Measurements from ENCODE around the gene SRCAP. TPM values are rescaled to one million over a fixed set of nuclear protein-coding genes. Genes with fewer than 3 reads are reported as not detected.

Gene SRCAP
- total RNA-seq, 2 donors from 2014 or later: 42.8 to 79.0 TPM

- TF ChIP-seq POLR2AphosphoS5 (IDR thresholded peaks at IDR 0.05) (no peak), CTCF (IDR thresholded peaks at IDR 0.05) (no peak), POLR2A (IDR thresholded peaks at IDR 0.05) (no peak)
- H3K36me3 ChIP-seq: peaks cover 22 to 24% of the 10 kb centered on the region in 2 donors
- peaks cover 16% of the 10 kb centered on the region for H3K4me1 ChIP-seq (replicated peaks)
- H3K4me3 ChIP-seq: peak overlapping the region; percentile 56 to 80
- H3K27ac ChIP-seq: peak overlapping the region; percentile 86 to 92
- 61% methylated on average over 15 of the region's 15 CpGs for WGBS
- no peak for DNase-seq (ENCODE audit: low spot score)
- no peaks in the 10 kb centered on the region for H3K9me3 ChIP-seq
- H3K27me3 ChIP-seq (replicated peaks; ENCODE audit: insufficient read depth): no peaks in the 10 kb centered on the region
- intact Hi-C loops (cut with DNase I): no loop called here
These were observed 64.2 kb downstream of the SRCAP start for GRCh38 chr16:30762991-30763725.

- WGBS: 90% methylated on average over 11 of the region's 11 CpGs
- Histone ChIP-seq H3K4me3 (no peak overlapping the region), H3K27ac (no peak overlapping the region), H3K4me1 (replicated peaks) (peaks cover 16% of the 10 kb centered on the region), H3K9me3 (no peaks in the 10 kb centered on the region), H3K36me3 (peaks cover 27 to 33% of the 10 kb centered on the region in 2 donors), H3K27me3 (replicated peaks; ENCODE audit: insufficient read depth) (no peaks in the 10 kb centered on the region)
- intact Hi-C loops (cut with DNase I): no loop called here
- TF ChIP-seq CTCF (IDR thresholded peaks at IDR 0.05): no peak
- no peak for TF ChIP-seq POLR2AphosphoS5 (IDR thresholded peaks at IDR 0.05)
- TF ChIP-seq POLR2A (IDR thresholded peaks at IDR 0.05): no peak
- no peak for DNase-seq (ENCODE audit: low spot score)
These were observed 65.1 kb downstream of the SRCAP start for GRCh38 chr16:30764086-30764485.

DNA sequence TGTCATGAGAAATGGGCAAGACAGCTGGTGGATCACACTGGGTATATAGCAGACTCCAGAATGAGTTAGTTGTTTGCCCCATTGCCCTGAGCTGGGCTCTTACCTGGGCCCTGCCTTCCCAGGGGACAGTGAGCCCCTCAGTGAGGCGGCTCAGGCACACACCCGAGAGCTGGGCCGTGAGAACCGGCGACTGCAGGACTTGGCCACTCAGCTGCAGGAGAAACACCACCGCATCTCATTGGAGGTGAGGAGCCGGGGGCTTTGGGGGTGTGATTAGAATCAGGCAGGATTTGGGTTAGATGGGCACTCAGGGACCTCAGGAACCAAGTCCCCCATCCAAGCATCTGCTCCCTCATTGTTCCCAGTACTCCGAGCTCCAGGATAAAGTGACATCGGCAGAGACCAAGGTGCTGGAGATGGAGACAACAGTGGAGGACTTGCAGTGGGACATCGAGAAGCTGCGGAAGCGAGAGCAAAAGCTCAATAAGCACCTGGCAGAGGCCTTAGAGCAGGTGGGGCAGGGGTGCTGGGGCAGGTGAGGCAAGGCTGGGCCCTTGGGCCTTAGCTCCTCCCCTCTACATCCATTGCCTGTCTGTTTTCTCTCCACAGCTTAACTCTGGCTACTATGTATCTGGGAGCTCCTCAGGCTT is 66.0 kb downstream of the SRCAP start:
- Histone ChIP-seq H3K36me3 (peaks cover 32 to 39% of the 10 kb centered on the region in 2 donors), H3K27ac (no peak overlapping the region), H3K9me3 (no peaks in the 10 kb centered on the region), H3K4me3 (no peak overlapping the region), H3K4me1 (replicated peaks) (peaks cover 16% of the 10 kb centered on the region), H3K27me3 (replicated peaks; ENCODE audit: insufficient read depth) (no peaks in the 10 kb centered on the region)
- intact Hi-C loops (cut with DNase I): no loop called here
- 92% methylated on average over 12 of the region's 12 CpGs for WGBS
- TF ChIP-seq POLR2A (IDR thresholded peaks at IDR 0.05): no peak
- TF ChIP-seq POLR2AphosphoS5 (IDR thresholded peaks at IDR 0.05): no peak
- TF ChIP-seq CTCF (IDR thresholded peaks at IDR 0.05): no peak
- no peak for DNase-seq (ENCODE audit: low spot score)

- H3K27me3 ChIP-seq (replicated peaks; ENCODE audit: insufficient read depth): no peaks in the 10 kb centered on the region
- H3K27ac ChIP-seq: no peak overlapping the region
- no peak for TF ChIP-seq POLR2A (IDR thresholded peaks at IDR 0.05)
- no peak for TF ChIP-seq CTCF (IDR thresholded peaks at IDR 0.05)
- TF ChIP-seq POLR2AphosphoS5 (IDR thresholded peaks at IDR 0.05): no peak
- no peaks in the 10 kb centered on the region for H3K9me3 ChIP-seq
- peaks cover 12% of the 10 kb centered on the region for H3K4me1 ChIP-seq (replicated peaks)
- WGBS: 88% methylated on average over 29 of the region's 29 CpGs
- H3K4me3 ChIP-seq: no peak overlapping the region
- peaks cover 35 to 39% of the 10 kb centered on the region in 2 donors for H3K36me3 ChIP-seq
- no peak for DNase-seq (ENCODE audit: low spot score)
- intact Hi-C loops (cut with DNase I): no loop called here
These were observed 67.4 kb downstream of the SRCAP start for GRCh38 chr16:30766206-30766932.
